ENCODE results near the gene SSC4D. TPM values are rescaled to one million over a fixed set of nuclear protein-coding genes. Genes with fewer than 3 reads are reported as not detected.

SSC4D gene
- total RNA-seq, 3 donors from 2014 or later (not counting 1 experiment from before 2014, with no cell fraction given), result 0.40 TPM; not detected in 2

DNA sequence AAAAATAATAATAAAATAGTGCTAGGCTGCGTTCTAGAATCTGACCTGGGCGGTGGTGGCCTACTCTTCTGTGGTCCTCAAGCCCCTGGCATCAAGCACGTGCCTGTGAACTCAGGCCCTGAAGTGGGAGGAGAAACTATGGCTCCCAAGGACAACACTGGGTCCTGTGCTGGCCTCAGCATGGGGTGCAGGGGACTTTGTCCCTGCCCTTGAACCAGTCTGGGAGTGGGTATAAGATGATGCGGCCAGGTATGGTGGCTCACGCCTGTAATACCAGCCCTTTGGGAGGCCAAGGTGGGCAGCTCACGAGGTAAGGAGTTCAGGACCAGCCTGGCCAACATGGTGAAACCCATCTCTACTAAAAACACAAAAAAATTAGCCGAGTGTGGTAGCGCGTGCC is 20.7 kb upstream of the SSC4D start:
- H3K4me3 Mint-ChIP-seq, result no peak overlapping the region
- H3K4me3 ChIP-seq (ENCODE audit: low read length), result no peak overlapping the region
- no peaks in the 10 kb centered on the region for H3K4me1 Mint-ChIP-seq
- H3K4me1 ChIP-seq (ENCODE audit: control insufficient read depth, insufficient read depth, low read length), result peaks cover 2% of the 10 kb centered on the region
- no peak overlapping the region for H3K27ac Mint-ChIP-seq
- 90% methylated on average over 9 of the region's 9 CpGs for WGBS (ENCODE audit: insufficient coverage)
- H3K9me3 Mint-ChIP-seq, result no peaks in the 10 kb centered on the region
- H3K36me3 Mint-ChIP-seq, result no peaks in the 10 kb centered on the region
- no peaks in the 10 kb centered on the region for H3K36me3 ChIP-seq (ENCODE audit: control insufficient read depth, insufficient read depth, low read length)
- H3K9me3 ChIP-seq (ENCODE audit: control insufficient read depth, insufficient read depth, low read length), result no peaks in the 10 kb centered on the region
- no peaks in the 10 kb centered on the region for H3K27me3 ChIP-seq (ENCODE audit: control insufficient read depth, insufficient read depth, low read length)
- ATAC-seq, result no peak
- H3K27ac ChIP-seq (ENCODE audit: low read length), result no peak overlapping the region
- intact Hi-C loops (cut with micrococcal nuclease), result no loop called here
- H3K27me3 Mint-ChIP-seq (ENCODE audit: low read depth in 2 of 2), result no peaks in the 10 kb centered on the region
- TF ChIP-seq, protein P1, sequence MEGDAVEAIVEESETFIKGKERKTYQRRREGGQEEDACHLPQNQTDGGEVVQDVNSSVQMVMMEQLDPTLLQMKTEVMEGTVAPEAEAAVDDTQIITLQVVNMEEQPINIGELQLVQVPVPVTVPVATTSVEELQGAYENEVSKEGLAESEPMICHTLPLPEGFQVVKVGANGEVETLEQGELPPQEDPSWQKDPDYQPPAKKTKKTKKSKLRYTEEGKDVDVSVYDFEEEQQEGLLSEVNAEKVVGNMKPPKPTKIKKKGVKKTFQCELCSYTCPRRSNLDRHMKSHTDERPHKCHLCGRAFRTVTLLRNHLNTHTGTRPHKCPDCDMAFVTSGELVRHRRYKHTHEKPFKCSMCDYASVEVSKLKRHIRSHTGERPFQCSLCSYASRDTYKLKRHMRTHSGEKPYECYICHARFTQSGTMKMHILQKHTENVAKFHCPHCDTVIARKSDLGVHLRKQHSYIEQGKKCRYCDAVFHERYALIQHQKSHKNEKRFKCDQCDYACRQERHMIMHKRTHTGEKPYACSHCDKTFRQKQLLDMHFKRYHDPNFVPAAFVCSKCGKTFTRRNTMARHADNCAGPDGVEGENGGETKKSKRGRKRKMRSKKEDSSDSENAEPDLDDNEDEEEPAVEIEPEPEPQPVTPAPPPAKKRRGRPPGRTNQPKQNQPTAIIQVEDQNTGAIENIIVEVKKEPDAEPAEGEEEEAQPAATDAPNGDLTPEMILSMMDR (IDR thresholded peaks at IDR 0.05), result no peak
- DNase-seq, result no peak

DNA sequence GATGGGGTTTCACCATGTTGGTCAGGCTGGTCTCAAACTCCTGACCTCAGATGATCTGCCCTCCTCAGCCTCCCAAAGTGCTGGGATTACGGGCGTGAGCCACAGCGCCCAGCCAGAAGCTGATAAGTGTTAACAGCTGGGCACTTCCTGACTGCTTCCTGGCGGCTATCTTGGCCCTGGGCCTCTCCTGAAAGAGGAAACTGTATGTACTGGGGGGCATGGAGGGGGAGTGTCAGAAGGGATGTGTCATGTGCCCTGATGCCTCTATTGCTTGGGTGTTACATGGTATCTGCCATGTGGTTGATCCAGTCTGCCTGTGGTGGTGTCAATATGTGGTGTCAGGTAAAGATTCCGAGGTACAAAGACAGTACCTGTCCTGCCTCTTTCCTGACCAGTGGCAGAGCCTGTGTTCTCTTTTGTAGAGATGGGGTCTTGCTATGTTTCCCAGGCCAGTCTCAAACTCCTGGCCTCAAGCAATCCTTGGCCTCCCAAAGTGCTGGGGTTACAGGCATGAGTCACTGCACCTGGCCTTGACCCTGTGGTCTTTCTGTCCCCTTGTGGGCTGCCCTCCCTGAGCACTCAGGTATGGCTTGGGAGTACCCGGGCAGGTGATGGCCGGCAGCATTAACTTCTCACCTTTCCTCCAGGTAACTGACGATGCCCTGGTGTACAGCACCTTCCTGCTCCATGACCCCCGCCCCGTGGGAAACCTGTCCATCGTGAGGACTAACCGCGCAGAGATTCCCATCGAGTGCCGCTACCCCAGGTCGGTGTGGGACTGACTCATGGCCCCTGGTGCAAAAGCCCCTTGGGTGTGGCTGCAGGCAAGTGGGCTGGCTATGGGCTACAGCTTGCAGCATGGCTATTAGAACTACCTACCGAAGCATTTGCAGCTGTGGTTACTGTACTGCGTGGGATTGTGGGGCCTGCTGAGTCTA is 19.6 kb upstream of the SSC4D start:
- H3K27ac ChIP-seq (ENCODE audit: low read length), result no peak overlapping the region
- H3K27ac Mint-ChIP-seq, result no peak overlapping the region
- H3K27me3 ChIP-seq (ENCODE audit: control insufficient read depth, insufficient read depth, low read length), result no peaks in the 10 kb centered on the region
- no peaks in the 10 kb centered on the region for H3K36me3 Mint-ChIP-seq
- TF ChIP-seq, protein P1 (IDR thresholded peaks at IDR 0.05), result no peak
- intact Hi-C loops (cut with micrococcal nuclease), result no loop called here
- no peaks in the 10 kb centered on the region for H3K36me3 ChIP-seq (ENCODE audit: control insufficient read depth, insufficient read depth, low read length)
- no peaks in the 10 kb centered on the region for H3K9me3 ChIP-seq (ENCODE audit: control insufficient read depth, insufficient read depth, low read length)
- no peaks in the 10 kb centered on the region for H3K27me3 Mint-ChIP-seq (ENCODE audit: low read depth in 2 of 2)
- 83% methylated on average over 18 of the region's 18 CpGs for WGBS (ENCODE audit: insufficient coverage)
- H3K4me3 Mint-ChIP-seq, result no peak overlapping the region
- DNase-seq (no peak), ATAC-seq (no peak)
- no peaks in the 10 kb centered on the region for H3K9me3 Mint-ChIP-seq
- H3K4me1 Mint-ChIP-seq, result peaks cover 0 to 4% of the 10 kb centered on the region in 2 donors
- peaks cover 11% of the 10 kb centered on the region for H3K4me1 ChIP-seq (ENCODE audit: control insufficient read depth, insufficient read depth, low read length)
- H3K4me3 ChIP-seq (ENCODE audit: low read length), result no peak overlapping the region

DNA sequence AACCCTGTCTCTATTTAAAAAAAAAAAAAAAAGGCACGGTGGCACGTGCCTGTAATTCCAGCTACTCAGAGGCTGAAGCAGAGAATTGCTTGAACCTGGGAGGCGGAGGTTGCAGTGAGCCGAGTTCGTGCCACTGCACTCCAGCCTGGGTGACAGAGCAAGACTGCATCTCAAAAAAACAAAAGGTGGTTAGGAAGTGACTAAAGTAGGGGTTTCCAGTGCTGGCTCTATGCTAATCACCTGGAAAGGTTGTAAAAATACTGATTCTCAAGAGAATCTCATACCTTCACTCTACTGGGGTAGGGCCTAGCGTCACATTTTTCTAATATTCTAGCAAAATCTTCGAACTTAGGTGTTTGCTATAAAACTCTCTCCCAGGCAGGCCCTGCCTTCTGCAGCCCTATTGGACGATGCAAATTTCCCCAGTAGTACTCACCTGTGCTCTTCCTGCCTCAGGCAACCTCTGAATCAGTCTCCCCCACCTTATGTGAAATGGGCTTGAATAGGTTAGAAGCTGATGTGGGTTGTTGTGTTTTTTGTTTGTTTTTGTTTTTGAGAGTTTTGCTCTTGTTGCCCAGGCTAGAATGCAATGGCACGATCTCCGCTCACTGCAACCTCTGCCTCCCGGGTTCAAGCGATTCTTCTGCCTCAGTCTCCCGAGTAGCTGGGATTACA is 18.8 kb upstream of the SSC4D start:
- Mint-ChIP-seq H3K9me3 (no peaks in the 10 kb centered on the region), H3K36me3 (no peaks in the 10 kb centered on the region), H3K4me3 (no peak overlapping the region), H3K27ac (no peak overlapping the region), H3K4me1 (peaks cover 0 to 4% of the 10 kb centered on the region in 2 donors), H3K27me3 (ENCODE audit: low read depth in 2 of 2) (no peaks in the 10 kb centered on the region)
- Histone ChIP-seq H3K36me3 (ENCODE audit: control insufficient read depth, insufficient read depth, low read length) (no peaks in the 10 kb centered on the region), H3K27ac (ENCODE audit: low read length) (no peak overlapping the region), H3K9me3 (ENCODE audit: control insufficient read depth, insufficient read depth, low read length) (no peaks in the 10 kb centered on the region), H3K4me3 (ENCODE audit: low read length) (no peak overlapping the region), H3K4me1 (ENCODE audit: control insufficient read depth, insufficient read depth, low read length) (peaks cover 11% of the 10 kb centered on the region), H3K27me3 (ENCODE audit: control insufficient read depth, insufficient read depth, low read length) (no peaks in the 10 kb centered on the region)
- DNase-seq (no peak), ATAC-seq (no peak)
- 96% methylated on average over 12 of the region's 13 CpGs for WGBS (ENCODE audit: insufficient coverage)
- intact Hi-C loops (cut with micrococcal nuclease), result no loop called here
- TF ChIP-seq, protein P1 (IDR thresholded peaks at IDR 0.05), result no peak

All from natural killer cell (primary cell).